GM19467 (cell line): ENCODE data around the gene RBMS3.
"Not testable (repeated sequence)": the region's sequence is repeated elsewhere in the genome, so short reads cannot be mapped to it uniquely, and the experiment has no call there.

ENCODE experiments used
- ATAC-seq: cut with Tn5 transposase; IDR thresholded peaks from one replicate; pipeline ENCODE4 v1.9.1; 2021; ENCODE audit warnings: mild to moderate bottlenecking, moderate library complexity; ENCODE audit not compliant: unreplicated experiment

The RBMS3 gene

GRCh38 chr3:29280404-29281093 is at the start of gene RBMS3:
Gene RBMS3 (plus strand): TSS chr3:29281071.
- no peak for ATAC-seq

GRCh38 chr3:29233126-29233525 is 47.7 kb upstream of the RBMS3 start:
- not testable (repeated sequence) for ATAC-seq

GRCh38 chr3:29236146-29236840 is 44.6 kb upstream of the RBMS3 start:
- no peak for ATAC-seq

GRCh38 chr3:29239376-29239775 is 41.5 kb upstream of the RBMS3 start:
- no peak for ATAC-seq

- ATAC-seq: no peak
These were observed 40.6 kb upstream of the RBMS3 start for GRCh38 chr3:29240248-29240647.

GRCh38 chr3:29240887-29241286 is 40.0 kb upstream of the RBMS3 start:
- no peak for ATAC-seq

GRCh38 chr3:29241855-29242254 is 39.0 kb upstream of the RBMS3 start:
- no peak for ATAC-seq

GRCh38 chr3:29242296-29242695 is 38.6 kb upstream of the RBMS3 start:
- no peak for ATAC-seq

- no peak for ATAC-seq
These were observed 35.4 kb upstream of the RBMS3 start for GRCh38 chr3:29245441-29245840.

GRCh38 chr3:29247088-29247745 is 33.7 kb upstream of the RBMS3 start:
- no peak for ATAC-seq

GRCh38 chr3:29249829-29250345 is 31.0 kb upstream of the RBMS3 start:
- ATAC-seq: no peak

GRCh38 chr3:29255854-29256696 is 24.8 kb upstream of the RBMS3 start:
- ATAC-seq: no peak

GRCh38 chr3:29258161-29258560 is 22.7 kb upstream of the RBMS3 start:
- no peak for ATAC-seq

- ATAC-seq: no peak
These were observed 19.8 kb upstream of the RBMS3 start for GRCh38 chr3:29261119-29261518.

GRCh38 chr3:29263476-29263875 is 17.4 kb upstream of the RBMS3 start:
- no peak for ATAC-seq

- ATAC-seq: no peak
These were observed 15.3 kb upstream of the RBMS3 start for GRCh38 chr3:29265509-29266072.

GRCh38 chr3:29267226-29267625 is 13.6 kb upstream of the RBMS3 start:
- no peak for ATAC-seq

- ATAC-seq: no peak
These were observed 12.2 kb upstream of the RBMS3 start for GRCh38 chr3:29268651-29269050.

- ATAC-seq: no peak
These were observed 10.1 kb upstream of the RBMS3 start for GRCh38 chr3:29270752-29271151.

GRCh38 chr3:29271475-29271874 is 9.4 kb upstream of the RBMS3 start:
- ATAC-seq: no peak

GRCh38 chr3:29274667-29275066 is 6.2 kb upstream of the RBMS3 start:
- ATAC-seq: no peak
